Pancreas (tissue), 10 donors: ENCODE measurements around the gene FUCA1. TPM values are rescaled to one million over a fixed set of nuclear protein-coding genes. Genes with fewer than 3 reads are reported as not detected.

Experiments
- ATAC-seq, 4 donors: fragments of 200-7000 bp; cut with Tn5 transposase; one replicate each; pipeline versions ENCODE4 v1.8.0 to v1.9.1; 2020; ENCODE audit warnings: mild to moderate bottlenecking in 4 of 4, moderate library complexity in 4 of 4
- DNase-seq, 6 donors: peaks; one replicate each; pipeline ENCODE4 v3.0.0-alpha.2; 2020
- FAIRE-seq: peaks from 2 replicates; lab custom pipeline; 2012; peaks lifted over from hg19 to GRCh38; lab: Jason Lieb, UNC
- H3K27ac ChIP-seq, 4 donors: fragments of 200-600 bp; sonication (generic); 1 replicate in 3 of 4; 2 replicates in 1 of 4; pipeline versions ENCODE4 v1.5.0 to v1.8.0; 2020
- H3K27me3 ChIP-seq, 4 donors: fragments of 200-600 bp; one replicate each; pipeline ENCODE4 v1.8.0; 2021
- H3K36me3 ChIP-seq, 3 donors: fragments of 200-600 bp; sonication (generic) in 1 of 3; one replicate each; pipeline versions ENCODE4 v1.5.0 to v1.8.0; 2020 to 2021
- H3K4me1 ChIP-seq, 3 donors: fragments of 200-600 bp; one replicate each; pipeline ENCODE4 v1.8.0; 2021
- H3K4me3 ChIP-seq, 4 donors: fragments of 200-600 bp; sonication (generic) in 2 of 4; one replicate each; pipeline versions ENCODE4 v1.5.0 to v1.8.0; 2020 to 2021
- H3K9me3 ChIP-seq, 4 donors: fragments of 200-600 bp; one replicate each; pipeline ENCODE4 v1.8.0; 2021
- WGBS, 2 donors: extraction: QIAGEN DNeasy Blood & Tissue Kit; methylation state at CpG; one replicate each; pipeline ENCODE4 v1.1.7; 2013; 5-methylcytosine and 5-hydroxymethylcytosine counted together
- intact Hi-C, 3 donors: fragments of 100-400 bp; cut with DNase I; formaldehyde crosslinking; loops; one replicate each; pipeline versions ENCODE4 v1.11.1 to v1.14.2; 2022
- polyA plus RNA-seq, 2 donors: library from polyadenylated mRNA; stranded (reverse); fragments of 200-250 nt; gene quantifications; one replicate each; pipeline ENCODE4 v1.2.3, GENCODE V29; 2013
- total RNA-seq, 6 donors: library from RNA; stranded (reverse); fragmentation: NEBNext Ultra II Directional in 4 of 6; extraction: Animal tissue kit (Norgen Biotek cat#: 25700) in 4 of 6; gene quantifications; one replicate each; pipeline versions ENCODE4 v1.2.1 to v1.2.4, GENCODE V29; 2021 to 2023
- TF ChIP-seq, protein P1 (sequence below), 4 donors: fragments of 200-600 bp; sonication (generic) in 3 of 4; IDR thresholded peaks; one replicate each; pipeline versions ENCODE4 v1.5.0 to v1.8.0; 2021; ENCODE audit warnings: antibody characterized with exemption in 4 of 4
- donor health status: healthy with polysubstance abuse.
- donor health status: DM: no; HTN: no; CAD: no; lungs with moderate emphysema.
- donor health status: DM: no; HTN: no; CAD: no.
- donor health status: control.
- donor health status: control.
- donor health status: Bipolar disorder and iron deficiency.
- donor health status: DM: yes; HTN: yes; CAD: no.
- donor health status: DM: no; HTN: no; CAD: no.
- donor health status: DM: no; HTN: no; CAD: no.
- donor health status: DM: yes; HTN: yes; CAD: no.

Gene FUCA1
- total and polyA plus RNA-seq, 8 donors: 8.3 to 27.8 (median 15.7) TPM

DNA sequence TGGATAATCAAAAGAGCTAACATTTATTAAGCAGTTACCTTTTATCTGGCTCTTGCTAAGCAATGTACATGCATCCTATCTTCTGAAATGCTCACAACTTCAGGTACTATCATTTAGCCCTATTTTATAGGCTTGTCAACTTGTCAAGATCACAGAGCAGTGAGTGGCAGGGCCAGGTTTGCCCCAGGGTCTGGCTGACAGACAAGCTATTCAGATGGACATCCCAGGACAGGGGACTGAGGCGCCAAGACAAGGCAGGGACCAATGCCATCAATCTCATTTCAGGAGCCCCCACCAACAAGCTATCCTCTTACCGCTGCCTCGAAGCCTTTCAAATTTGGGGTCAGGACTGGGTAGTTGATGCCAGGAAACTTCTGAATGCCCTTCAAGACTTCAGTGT is 51.7 kb downstream of the FUCA1 start:
- intact Hi-C loops: no loop called here
- peaks cover 0 to 51% (median 18%) of the 10 kb centered on the region in 3 donors for H3K36me3 ChIP-seq

DNA sequence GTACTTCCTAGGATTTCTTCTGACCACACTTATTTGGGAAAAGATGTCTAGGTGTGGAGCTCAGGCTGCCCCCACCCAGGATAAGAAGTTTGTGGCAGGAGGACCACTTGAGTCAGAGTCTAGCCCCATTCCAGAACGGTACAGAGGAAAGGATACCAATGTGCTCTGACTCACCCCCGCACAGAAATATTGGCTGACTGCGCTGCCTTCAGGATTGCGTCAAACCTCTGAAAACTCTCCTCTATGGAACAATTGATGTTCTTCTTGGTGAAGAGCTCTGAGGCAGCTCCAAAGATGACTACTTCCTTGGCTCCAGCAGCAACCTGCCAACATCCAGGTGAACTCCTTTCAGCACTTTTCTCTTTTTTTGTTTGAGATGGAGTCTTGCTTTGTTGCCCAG is 54.1 kb downstream of the FUCA1 start:
- no peak for DNase-seq
- ATAC-seq: no peak
- intact Hi-C loops: no loop called here
- peaks cover 0 to 5% (median 0%) of the 10 kb centered on the region in 3 donors for H3K4me1 ChIP-seq
- no peak for FAIRE-seq
- TF ChIP-seq, protein P1, sequence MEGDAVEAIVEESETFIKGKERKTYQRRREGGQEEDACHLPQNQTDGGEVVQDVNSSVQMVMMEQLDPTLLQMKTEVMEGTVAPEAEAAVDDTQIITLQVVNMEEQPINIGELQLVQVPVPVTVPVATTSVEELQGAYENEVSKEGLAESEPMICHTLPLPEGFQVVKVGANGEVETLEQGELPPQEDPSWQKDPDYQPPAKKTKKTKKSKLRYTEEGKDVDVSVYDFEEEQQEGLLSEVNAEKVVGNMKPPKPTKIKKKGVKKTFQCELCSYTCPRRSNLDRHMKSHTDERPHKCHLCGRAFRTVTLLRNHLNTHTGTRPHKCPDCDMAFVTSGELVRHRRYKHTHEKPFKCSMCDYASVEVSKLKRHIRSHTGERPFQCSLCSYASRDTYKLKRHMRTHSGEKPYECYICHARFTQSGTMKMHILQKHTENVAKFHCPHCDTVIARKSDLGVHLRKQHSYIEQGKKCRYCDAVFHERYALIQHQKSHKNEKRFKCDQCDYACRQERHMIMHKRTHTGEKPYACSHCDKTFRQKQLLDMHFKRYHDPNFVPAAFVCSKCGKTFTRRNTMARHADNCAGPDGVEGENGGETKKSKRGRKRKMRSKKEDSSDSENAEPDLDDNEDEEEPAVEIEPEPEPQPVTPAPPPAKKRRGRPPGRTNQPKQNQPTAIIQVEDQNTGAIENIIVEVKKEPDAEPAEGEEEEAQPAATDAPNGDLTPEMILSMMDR (IDR thresholded peaks at IDR 0.05): no peak
- no peak overlapping the region for H3K27ac ChIP-seq
- no peaks in the 10 kb centered on the region for H3K9me3 ChIP-seq
- WGBS, 2 donors: 94 to 100% methylated on average over 4 of the region's 4 CpGs
- no peaks in the 10 kb centered on the region for H3K27me3 ChIP-seq
- H3K4me3 ChIP-seq: no peak overlapping the region
- H3K36me3 ChIP-seq: peaks cover 0 to 51% (median 18%) of the 10 kb centered on the region in 3 donors

More for the DNA sequence above, 51.7 kb downstream of the FUCA1 start:
- Histone ChIP-seq H3K27ac (no peak overlapping the region), H3K27me3 (no peaks in the 10 kb centered on the region), H3K4me1 (no peaks in the 10 kb centered on the region), H3K9me3 (no peaks in the 10 kb centered on the region), H3K4me3 (no peak overlapping the region)
- ATAC-seq: no peak
- no peak for DNase-seq
- WGBS, 2 donors: 91 to 95% methylated on average over 3 of the region's 3 CpGs
- no peak for FAIRE-seq
- TF ChIP-seq, protein P1 (IDR thresholded peaks at IDR 0.05): no peak

DNA sequence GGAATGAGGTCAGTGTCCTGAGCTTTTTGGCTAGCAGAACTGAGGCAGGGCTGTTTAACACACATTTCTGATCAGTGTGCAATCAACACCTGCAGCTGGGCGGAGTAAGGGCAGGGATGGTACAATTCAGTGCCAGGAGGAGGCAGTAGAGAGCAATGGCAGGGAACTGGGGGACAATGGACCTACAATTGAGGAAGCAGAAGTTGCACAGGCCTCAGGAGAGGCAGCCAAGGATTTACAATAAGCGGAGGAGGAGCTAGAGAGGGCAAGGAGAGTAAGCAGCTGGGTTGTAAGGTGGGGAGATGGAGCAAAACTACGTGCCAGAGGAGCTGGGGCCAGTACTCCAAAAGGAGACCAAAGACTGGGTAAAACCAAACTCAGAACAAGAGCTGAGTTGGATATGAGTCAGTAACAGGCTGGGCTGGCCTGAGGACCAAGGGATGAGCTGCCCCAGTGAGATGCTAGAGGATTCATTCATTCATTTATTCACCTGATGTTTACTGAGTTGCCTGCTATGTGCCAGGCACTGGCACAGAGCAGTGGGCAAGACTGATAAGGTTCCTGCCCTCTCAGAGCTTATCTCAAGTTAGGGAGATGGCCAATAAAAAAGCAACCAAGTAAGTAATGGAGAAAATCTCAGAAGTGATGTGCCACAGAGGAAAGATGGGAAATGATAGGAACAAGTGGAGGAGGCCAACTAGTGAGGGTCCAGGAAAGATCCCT is 57.1 kb downstream of the FUCA1 start:
- Histone ChIP-seq H3K27ac (peak overlapping the region in 1 of 4 donors; percentile 58), H3K4me3 (no peak overlapping the region), H3K36me3 (peaks cover 0 to 28% (median 8%) of the 10 kb centered on the region in 3 donors), H3K4me1 (peaks cover 0 to 5% (median 0%) of the 10 kb centered on the region in 3 donors), H3K27me3 (no peaks in the 10 kb centered on the region), H3K9me3 (no peaks in the 10 kb centered on the region)
- intact Hi-C loops: no loop called here
- 69 to 79% methylated on average over 3 of the region's 3 CpGs for WGBS, 2 donors
- TF ChIP-seq, protein P1 (IDR thresholded peaks at IDR 0.05): peak; percentile 31 to 49 (median 38)
- ATAC-seq (peak; percentile 66 to 85 (median 80)), DNase-seq (peak in 2 of 6 donors; percentile 35 to 57), FAIRE-seq (no peak)

DNA sequence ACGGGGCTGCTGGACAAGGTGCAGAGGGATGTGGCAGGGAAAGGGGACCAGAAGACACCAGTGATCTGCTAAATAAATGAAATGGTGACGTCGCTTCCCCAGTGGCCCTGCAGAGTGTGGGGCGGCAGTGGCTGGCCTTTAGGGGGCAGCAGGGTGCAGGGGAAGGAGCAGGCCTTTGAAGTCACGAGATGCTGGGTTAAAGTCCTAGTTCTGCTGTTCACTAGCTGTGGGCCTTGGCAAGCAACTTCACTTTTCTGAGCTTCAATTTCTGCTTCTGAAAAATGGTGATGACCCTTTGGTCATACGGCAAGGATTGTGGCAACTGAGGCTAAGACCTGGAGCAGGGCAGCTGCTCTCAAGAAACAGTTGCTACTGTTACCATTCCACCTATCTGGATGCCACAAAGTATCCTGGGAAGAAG is 58.3 kb downstream of the FUCA1 start:
- Histone ChIP-seq H3K9me3 (no peaks in the 10 kb centered on the region), H3K27ac (peak overlapping the region in 1 of 4 donors; percentile 58), H3K36me3 (peaks cover 0 to 17% (median 8%) of the 10 kb centered on the region in 3 donors), H3K27me3 (no peaks in the 10 kb centered on the region), H3K4me1 (peaks cover 0 to 5% (median 0%) of the 10 kb centered on the region in 3 donors), H3K4me3 (no peak overlapping the region)
- 24 to 26% methylated on average over 6 of the region's 6 CpGs for WGBS, 2 donors
- no peak for FAIRE-seq
- TF ChIP-seq, protein P1 (IDR thresholded peaks at IDR 0.05): peak; percentile 51 to 75 (median 62)
- peak; percentile 81 to 89 (median 86) for DNase-seq
- peak; percentile 94 to 98 (median 96) for ATAC-seq
- intact Hi-C loops: no loop called here

DNA sequence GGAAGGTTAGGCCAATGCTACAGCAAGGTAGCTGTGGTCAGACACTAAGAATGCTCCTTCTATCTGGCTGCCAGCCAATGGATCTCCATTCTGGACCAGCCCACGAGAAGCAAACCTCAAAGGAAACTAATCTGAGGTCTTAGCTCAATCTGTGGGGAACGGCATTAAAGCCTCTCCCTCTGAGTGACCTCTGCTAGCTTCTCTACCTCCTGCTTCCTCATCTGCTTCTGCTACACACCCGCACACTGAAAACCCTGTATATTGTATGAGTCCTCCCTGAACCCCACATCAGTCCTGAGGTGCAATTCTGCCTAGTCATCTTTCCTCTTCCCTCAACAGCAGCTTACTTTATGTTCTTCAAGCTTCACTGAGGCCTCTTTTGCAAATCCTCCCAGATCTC is 60.6 kb downstream of the FUCA1 start:
- Histone ChIP-seq H3K9me3 (no peaks in the 10 kb centered on the region), H3K27ac (no peak overlapping the region), H3K36me3 (peaks cover 0 to 3% (median 0%) of the 10 kb centered on the region in 3 donors), H3K4me3 (no peak overlapping the region), H3K4me1 (peaks cover 0 to 5% (median 0%) of the 10 kb centered on the region in 3 donors), H3K27me3 (no peaks in the 10 kb centered on the region)
- 83 to 89% methylated on average over 3 of the region's 3 CpGs for WGBS, 2 donors
- TF ChIP-seq, protein P1 (IDR thresholded peaks at IDR 0.05): no peak
- no peak for ATAC-seq
- intact Hi-C loops: no loop called here
- no peak for DNase-seq
- no peak for FAIRE-seq
